HG02678 (cell line): ENCODE results near the gene EID3.
"Not testable (repeated sequence)": the region's sequence is repeated elsewhere in the genome, so short reads cannot be mapped to it uniquely, and the experiment has no call there.

ENCODE experiments used
- ATAC-seq: cut with Tn5 transposase; IDR thresholded peaks from one replicate; pipeline ENCODE4 v1.9.1; 2021; ENCODE audit warnings: mild to moderate bottlenecking, moderate library complexity; ENCODE audit not compliant: unreplicated experiment

EID3 gene

GRCh38 chr12:104303538-104304151 lies at the start of gene EID3:
EID3 (plus strand) TSS chr12:104303739; CDS start chr12:104303935, 196 bp downstream.
- ATAC-seq: peak; percentile 95

GRCh38 chr12:104257913-104258472 lies 45.5 kb upstream of the EID3 start:
- ATAC-seq: no peak

GRCh38 chr12:104258476-104259067 lies 45.0 kb upstream of the EID3 start:
- ATAC-seq: no peak

- no peak for ATAC-seq
These were observed 40.5 kb upstream of the EID3 start for GRCh38 chr12:104263026-104263425.

- ATAC-seq: no peak
These were observed 39.8 kb upstream of the EID3 start for GRCh38 chr12:104263580-104264358.

GRCh38 chr12:104265436-104265835 lies 38.1 kb upstream of the EID3 start:
- not testable (repeated sequence) for ATAC-seq

- no peak for ATAC-seq
These were observed 30.6 kb upstream of the EID3 start for GRCh38 chr12:104272938-104273337.

GRCh38 chr12:104273503-104273902 lies 30.0 kb upstream of the EID3 start:
- ATAC-seq: no peak

- no peak for ATAC-seq
These were observed 28.7 kb upstream of the EID3 start for GRCh38 chr12:104274811-104275210.

GRCh38 chr12:104275689-104276088 lies 27.9 kb upstream of the EID3 start:
- no peak for ATAC-seq

- ATAC-seq: peak; percentile 69
These were observed 27.0 kb upstream of the EID3 start for GRCh38 chr12:104276273-104277131.

- no peak for ATAC-seq
These were observed 24.4 kb upstream of the EID3 start for GRCh38 chr12:104279164-104279563.

- ATAC-seq: no peak
These were observed 23.4 kb upstream of the EID3 start for GRCh38 chr12:104280111-104280510.

GRCh38 chr12:104280717-104281458 lies 22.7 kb upstream of the EID3 start:
- no peak for ATAC-seq

- no peak for ATAC-seq
These were observed 21.9 kb upstream of the EID3 start for GRCh38 chr12:104281636-104282035.

GRCh38 chr12:104282109-104282508 lies 21.4 kb upstream of the EID3 start:
- ATAC-seq: no peak

- ATAC-seq: no peak
These were observed 17.6 kb upstream of the EID3 start for GRCh38 chr12:104285740-104286515.

GRCh38 chr12:104286516-104287482 lies 16.7 kb upstream of the EID3 start:
- ATAC-seq: peak; percentile 87
